ENCODE data around the gene ANGEL2. TPM values are rescaled to one million over a fixed set of nuclear protein-coding genes. Genes with fewer than 3 reads are reported as not detected.
A peak's percentile ranks its signal among the peaks of the same experiment; 100 is the strongest.

Gene ANGEL2
- polyA plus RNA-seq (2013), result 43.7 TPM

DNA sequence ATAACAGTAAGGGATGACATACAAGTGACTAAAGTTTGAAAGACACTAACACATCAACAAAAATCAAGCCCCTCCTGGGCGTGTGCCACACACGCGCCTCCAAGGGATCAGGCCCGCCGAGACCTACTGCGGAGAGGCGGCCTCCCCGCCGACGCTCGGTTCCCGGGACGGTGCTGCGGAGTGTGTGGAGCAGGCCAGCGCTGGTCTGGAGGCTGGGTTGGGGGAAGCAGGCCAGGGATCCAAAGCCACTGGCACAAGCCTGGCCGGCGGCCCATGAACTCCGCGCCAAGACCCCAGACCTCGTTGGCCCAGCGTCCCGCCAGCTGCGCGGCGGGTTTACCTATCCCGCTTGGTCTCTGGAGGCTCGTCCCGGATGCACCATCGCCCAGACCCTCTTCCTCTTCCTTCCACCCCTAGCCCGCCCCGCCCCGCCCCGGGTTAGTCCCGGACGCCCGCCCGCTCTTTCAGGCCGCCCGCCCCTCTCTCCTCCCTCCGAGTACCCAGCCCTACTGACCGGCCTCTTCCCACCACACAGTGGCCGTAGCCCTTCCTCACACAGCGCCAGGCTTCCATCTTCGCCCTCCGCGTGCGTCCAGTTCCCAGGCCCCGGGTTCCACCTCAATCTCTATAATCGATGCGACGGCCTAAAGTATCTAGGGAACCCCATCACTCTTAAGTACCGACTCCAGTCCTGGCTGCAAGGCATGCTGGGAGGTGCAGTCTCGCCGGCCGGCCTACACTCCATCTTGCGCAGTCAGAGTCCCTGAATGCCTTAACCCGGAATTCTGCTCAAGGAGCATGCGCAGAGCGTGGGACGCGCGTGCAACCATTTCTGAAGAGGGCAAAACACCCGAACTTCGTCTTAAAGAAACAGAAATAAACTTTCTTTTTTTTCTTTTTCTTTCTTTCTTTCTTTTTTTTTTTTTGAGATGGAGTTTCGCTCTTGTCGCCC lies at the start of gene ANGEL2:
Gene ANGEL2 (minus strand): TSS at position 769 of the 952 bp plus-strand sequence. CDS start 196 bp downstream, at position 573.
- WGBS (ENCODE audit: insufficient coverage), result 0% methylated on average over 41 of the region's 66 CpGs
- peak; percentile 98 to 99 (median 99) for DNase-seq
- Histone ChIP-seq H3K4me3 (ENCODE audit: control insufficient read depth in 1 of 7, extremely low read depth in 1 of 7, insufficient read depth in 4 of 7, low read depth in 2 of 7, low read length in 6 of 7) (peak within 1 kb of the TSS; percentile 61 to 92 (median 81)), H3K27me3 (replicated peaks in 2 of 5; ENCODE audit: control insufficient read depth in 4 of 5, insufficient read depth in 5 of 5, low read length in 4 of 5) (no peaks in the 10 kb centered on the region), H3K27ac (ENCODE audit: insufficient read depth in 1 of 2, low read depth in 1 of 2, low read length in 2 of 2, poor library complexity in 1 of 2, severe bottlenecking in 2 of 2) (peak within 1 kb of the TSS; percentile 66 to 85), H3K36me3 (ENCODE audit: control insufficient read depth in 4 of 4, insufficient read depth in 4 of 4, low read length in 3 of 4) (peaks cover 4 to 12% (median 6%) of the 10 kb centered on the region in 4 experiments), H3K9me3 (ENCODE audit: control extremely low read depth in 1 of 5, control insufficient read depth in 4 of 5, insufficient read depth in 2 of 5, low read depth in 1 of 5, low read length in 4 of 5) (no peaks in the 10 kb centered on the region), H3K4me1 (ENCODE audit: control extremely low read depth in 1 of 4, control insufficient read depth in 4 of 4, insufficient read depth in 4 of 4, low read length in 3 of 4) (peaks cover 7 to 13% (median 12%) of the 10 kb centered on the region in 4 experiments)
- CTCF ChIA-PET, result interaction anchor here (0.7 to 1.2 kb wide), 4 partner anchors 19 to 54 kb away, joined by 3 read pairs; no protein-coding TSS in a partner anchor
- POLR2A ChIA-PET, result interaction anchor here (0.7 to 1.3 kb wide), 2 partner anchors 36 to 55 kb away, joined by 3 to 4 read pairs; partner anchors contain the start of gene RPS6KC1

- ChIA-PET POLR2A (no interaction called here), CTCF (interaction anchor here (1.6 kb wide), 1 partner anchor 9 kb away, joined by 6 read pairs; no protein-coding TSS in a partner anchor)
- H3K4me3 ChIP-seq (ENCODE audit: control insufficient read depth in 1 of 7, extremely low read depth in 1 of 7, insufficient read depth in 4 of 7, low read depth in 2 of 7, low read length in 6 of 7), result no peak overlapping the region
- H3K36me3 ChIP-seq (ENCODE audit: control insufficient read depth in 4 of 4, insufficient read depth in 4 of 4, low read length in 3 of 4), result no peaks in the 10 kb centered on the region
- peaks cover 0 to 8% (median 3%) of the 10 kb centered on the region in 4 experiments for H3K4me1 ChIP-seq (ENCODE audit: control extremely low read depth in 1 of 4, control insufficient read depth in 4 of 4, insufficient read depth in 4 of 4, low read length in 3 of 4)
- no peaks in the 10 kb centered on the region for H3K27me3 ChIP-seq (replicated peaks in 2 of 5; ENCODE audit: control insufficient read depth in 4 of 5, insufficient read depth in 5 of 5, low read length in 4 of 5)
- H3K27ac ChIP-seq (ENCODE audit: insufficient read depth in 1 of 2, low read depth in 1 of 2, low read length in 2 of 2, poor library complexity in 1 of 2, severe bottlenecking in 2 of 2), result no peak overlapping the region
- H3K9me3 ChIP-seq (ENCODE audit: control extremely low read depth in 1 of 5, control insufficient read depth in 4 of 5, insufficient read depth in 2 of 5, low read depth in 1 of 5, low read length in 4 of 5), result no peaks in the 10 kb centered on the region
- no peak for DNase-seq
- no CpG with 5 or more reads among the region's 1 CpG for WGBS (ENCODE audit: insufficient coverage)
Measured at GRCh38 chr1:213061263-213061662, 45.6 kb upstream of the ANGEL2 start.

GRCh38 chr1:213060836-213061235 lies 45.2 kb upstream of the ANGEL2 start:
- CTCF ChIA-PET, result interaction anchor here (1.6 kb wide), 1 partner anchor 10 kb away, joined by 6 read pairs; no protein-coding TSS in a partner anchor
- H3K4me3 ChIP-seq (ENCODE audit: control insufficient read depth in 1 of 7, extremely low read depth in 1 of 7, insufficient read depth in 4 of 7, low read depth in 2 of 7, low read length in 6 of 7), result no peak overlapping the region
- H3K27ac ChIP-seq (ENCODE audit: insufficient read depth in 1 of 2, low read depth in 1 of 2, low read length in 2 of 2, poor library complexity in 1 of 2, severe bottlenecking in 2 of 2), result no peak overlapping the region
- H3K4me1 ChIP-seq (ENCODE audit: control extremely low read depth in 1 of 4, control insufficient read depth in 4 of 4, insufficient read depth in 4 of 4, low read length in 3 of 4), result peaks cover 0 to 5% (median 2%) of the 10 kb centered on the region in 4 experiments
- POLR2A ChIA-PET, result no interaction called here
- no peaks in the 10 kb centered on the region for H3K36me3 ChIP-seq (ENCODE audit: control insufficient read depth in 4 of 4, insufficient read depth in 4 of 4, low read length in 3 of 4)
- WGBS (ENCODE audit: insufficient coverage), result 100% methylated on average over 1 of the region's 2 CpGs
- DNase-seq, result no peak
- H3K27me3 ChIP-seq (replicated peaks in 2 of 5; ENCODE audit: control insufficient read depth in 4 of 5, insufficient read depth in 5 of 5, low read length in 4 of 5), result no peaks in the 10 kb centered on the region
- no peaks in the 10 kb centered on the region for H3K9me3 ChIP-seq (ENCODE audit: control extremely low read depth in 1 of 5, control insufficient read depth in 4 of 5, insufficient read depth in 2 of 5, low read depth in 1 of 5, low read length in 4 of 5)

DNA sequence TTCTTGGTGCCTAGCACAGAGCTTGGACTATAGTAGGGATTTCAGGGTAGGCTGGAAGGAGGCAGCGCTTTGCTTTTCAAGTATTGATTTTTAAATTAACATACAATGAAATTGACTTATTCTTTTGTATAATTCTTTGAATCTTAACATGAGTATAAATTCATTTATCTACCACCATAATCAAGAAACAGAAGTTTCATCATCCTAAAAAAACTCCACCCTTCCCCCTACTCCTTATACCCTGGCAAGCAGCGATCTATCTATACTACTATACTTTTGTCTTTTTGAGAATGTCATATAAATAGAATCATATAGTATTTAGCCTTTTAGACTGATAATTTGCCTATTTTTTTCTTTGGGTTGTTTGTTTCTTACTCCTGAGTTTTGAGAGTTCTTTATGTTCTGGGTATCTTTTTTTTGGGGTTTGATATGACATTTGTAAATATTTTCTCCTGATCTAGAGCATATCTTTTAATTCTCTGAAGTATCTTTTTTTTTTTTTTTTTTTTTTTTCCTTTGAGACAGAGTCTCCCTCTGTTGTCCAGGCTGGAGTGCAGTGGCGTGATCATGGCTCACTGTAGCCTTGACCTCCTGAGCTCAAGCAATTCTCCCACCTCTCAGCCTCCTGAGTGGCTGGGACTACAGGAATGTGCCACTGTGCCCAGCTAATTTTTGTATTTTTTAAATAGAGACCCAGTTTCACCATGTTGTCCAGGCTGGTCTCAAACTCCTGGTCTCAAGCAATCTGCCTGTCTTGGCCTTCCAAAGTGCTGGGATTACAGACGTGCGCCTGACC lies 41.8 kb upstream of the ANGEL2 start:
- ChIA-PET CTCF (interaction anchor here (1.5 kb wide), 1 partner anchor 246 kb away, joined by 5 read pairs; no protein-coding TSS in a partner anchor), POLR2A (no interaction called here)
- Histone ChIP-seq H3K9me3 (ENCODE audit: control extremely low read depth in 1 of 5, control insufficient read depth in 4 of 5, insufficient read depth in 2 of 5, low read depth in 1 of 5, low read length in 4 of 5) (no peaks in the 10 kb centered on the region), H3K4me1 (ENCODE audit: control extremely low read depth in 1 of 4, control insufficient read depth in 4 of 4, insufficient read depth in 4 of 4, low read length in 3 of 4) (peaks cover 0 to 20% (median 13%) of the 10 kb centered on the region in 4 experiments), H3K36me3 (ENCODE audit: control insufficient read depth in 4 of 4, insufficient read depth in 4 of 4, low read length in 3 of 4) (peaks cover 0 to 4% (median under 1%) of the 10 kb centered on the region in 4 experiments), H3K27ac (ENCODE audit: insufficient read depth in 1 of 2, low read depth in 1 of 2, low read length in 2 of 2, poor library complexity in 1 of 2, severe bottlenecking in 2 of 2) (peak overlapping the region in 1 of 2 experiments; percentile 12), H3K4me3 (ENCODE audit: control insufficient read depth in 1 of 7, extremely low read depth in 1 of 7, insufficient read depth in 4 of 7, low read depth in 2 of 7, low read length in 6 of 7) (no peak overlapping the region), H3K27me3 (replicated peaks in 2 of 5; ENCODE audit: control insufficient read depth in 4 of 5, insufficient read depth in 5 of 5, low read length in 4 of 5) (no peaks in the 10 kb centered on the region)
- DNase-seq, result no peak
- WGBS (ENCODE audit: insufficient coverage), result no CpG with 5 or more reads among the region's 5 CpGs

- POLR2A ChIA-PET, result no interaction called here
- Histone ChIP-seq H3K9me3 (ENCODE audit: control extremely low read depth in 1 of 5, control insufficient read depth in 4 of 5, insufficient read depth in 2 of 5, low read depth in 1 of 5, low read length in 4 of 5) (no peaks in the 10 kb centered on the region), H3K27ac (ENCODE audit: insufficient read depth in 1 of 2, low read depth in 1 of 2, low read length in 2 of 2, poor library complexity in 1 of 2, severe bottlenecking in 2 of 2) (no peak overlapping the region), H3K36me3 (ENCODE audit: control insufficient read depth in 4 of 4, insufficient read depth in 4 of 4, low read length in 3 of 4) (peaks cover 0 to 4% (median under 1%) of the 10 kb centered on the region in 4 experiments), H3K27me3 (replicated peaks in 2 of 5; ENCODE audit: control insufficient read depth in 4 of 5, insufficient read depth in 5 of 5, low read length in 4 of 5) (no peaks in the 10 kb centered on the region), H3K4me1 (ENCODE audit: control extremely low read depth in 1 of 4, control insufficient read depth in 4 of 4, insufficient read depth in 4 of 4, low read length in 3 of 4) (peaks cover 2 to 32% (median 20%) of the 10 kb centered on the region in 4 experiments), H3K4me3 (ENCODE audit: control insufficient read depth in 1 of 7, extremely low read depth in 1 of 7, insufficient read depth in 4 of 7, low read depth in 2 of 7, low read length in 6 of 7) (no peak overlapping the region)
- CTCF ChIA-PET, result interaction anchor here (1.4 to 1.5 kb wide), 3 partner anchors 11 to 245 kb away, joined by 5 to 6 read pairs (median 5); no protein-coding TSS in a partner anchor
- DNase-seq, result no peak
- no CpG with 5 or more reads among the region's 3 CpGs for WGBS (ENCODE audit: insufficient coverage)
Measured at GRCh38 chr1:213055767-213056166, 40.1 kb upstream of the ANGEL2 start.

- Histone ChIP-seq H3K27ac (ENCODE audit: insufficient read depth in 1 of 2, low read depth in 1 of 2, low read length in 2 of 2, poor library complexity in 1 of 2, severe bottlenecking in 2 of 2) (no peak overlapping the region), H3K4me3 (ENCODE audit: control insufficient read depth in 1 of 7, extremely low read depth in 1 of 7, insufficient read depth in 4 of 7, low read depth in 2 of 7, low read length in 6 of 7) (no peak overlapping the region), H3K9me3 (ENCODE audit: control extremely low read depth in 1 of 5, control insufficient read depth in 4 of 5, insufficient read depth in 2 of 5, low read depth in 1 of 5, low read length in 4 of 5) (no peaks in the 10 kb centered on the region), H3K4me1 (ENCODE audit: control extremely low read depth in 1 of 4, control insufficient read depth in 4 of 4, insufficient read depth in 4 of 4, low read length in 3 of 4) (peaks cover 2 to 38% (median 24%) of the 10 kb centered on the region in 4 experiments), H3K36me3 (ENCODE audit: control insufficient read depth in 4 of 4, insufficient read depth in 4 of 4, low read length in 3 of 4) (peaks cover 0 to 4% (median under 1%) of the 10 kb centered on the region in 4 experiments), H3K27me3 (replicated peaks in 2 of 5; ENCODE audit: control insufficient read depth in 4 of 5, insufficient read depth in 5 of 5, low read length in 4 of 5) (no peaks in the 10 kb centered on the region)
- ChIA-PET POLR2A (interaction anchor here (0.6 kb wide), 1 partner anchor 1610 kb away, joined by 3 read pairs; no protein-coding TSS in a partner anchor), CTCF (interaction anchor here (1.3 to 1.5 kb wide), 3 partner anchors 12 to 15 kb away, joined by 3 to 6 read pairs (median 5); no protein-coding TSS in a partner anchor)
- no peak for DNase-seq
Measured at GRCh38 chr1:213054733-213055591, 39.3 kb upstream of the ANGEL2 start.

Data from common myeloid progenitor, CD34-positive (primary cell).